Activated naive CD8-positive, alpha-beta T cell treated with anti-CD3 and anti-CD28 coated beads, Interleukin-2, amount 50 U/mL, for 16 hours (primary cell): ENCODE data around the gene NCOA5.

Experiments
- DNase-seq: peaks from one replicate; pipeline ENCODE4 v3.0.0-alpha.2; 2020; ENCODE audit warnings: low read depth, low spot score

The NCOA5 gene

DNA sequence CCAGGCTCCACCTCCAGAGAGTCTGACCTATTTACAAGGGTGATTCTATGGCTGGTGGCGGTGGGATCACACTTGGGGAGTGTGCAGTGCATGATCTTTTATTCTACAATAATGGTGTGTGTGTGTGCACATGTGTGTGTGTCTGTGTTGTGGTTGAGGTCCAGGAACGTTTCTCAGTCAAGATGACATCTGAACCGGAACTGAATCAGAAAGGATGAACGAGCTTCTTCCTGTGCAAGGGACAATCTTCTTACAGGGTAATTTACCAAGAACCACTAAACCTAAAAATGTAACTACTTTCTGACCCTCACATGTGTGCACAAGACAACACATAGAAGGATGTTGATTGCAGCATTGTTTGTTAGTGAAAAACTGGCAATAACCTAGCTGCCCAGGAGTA is 72.5 kb downstream of the NCOA5 start:
- DNase-seq, result no peak

DNA sequence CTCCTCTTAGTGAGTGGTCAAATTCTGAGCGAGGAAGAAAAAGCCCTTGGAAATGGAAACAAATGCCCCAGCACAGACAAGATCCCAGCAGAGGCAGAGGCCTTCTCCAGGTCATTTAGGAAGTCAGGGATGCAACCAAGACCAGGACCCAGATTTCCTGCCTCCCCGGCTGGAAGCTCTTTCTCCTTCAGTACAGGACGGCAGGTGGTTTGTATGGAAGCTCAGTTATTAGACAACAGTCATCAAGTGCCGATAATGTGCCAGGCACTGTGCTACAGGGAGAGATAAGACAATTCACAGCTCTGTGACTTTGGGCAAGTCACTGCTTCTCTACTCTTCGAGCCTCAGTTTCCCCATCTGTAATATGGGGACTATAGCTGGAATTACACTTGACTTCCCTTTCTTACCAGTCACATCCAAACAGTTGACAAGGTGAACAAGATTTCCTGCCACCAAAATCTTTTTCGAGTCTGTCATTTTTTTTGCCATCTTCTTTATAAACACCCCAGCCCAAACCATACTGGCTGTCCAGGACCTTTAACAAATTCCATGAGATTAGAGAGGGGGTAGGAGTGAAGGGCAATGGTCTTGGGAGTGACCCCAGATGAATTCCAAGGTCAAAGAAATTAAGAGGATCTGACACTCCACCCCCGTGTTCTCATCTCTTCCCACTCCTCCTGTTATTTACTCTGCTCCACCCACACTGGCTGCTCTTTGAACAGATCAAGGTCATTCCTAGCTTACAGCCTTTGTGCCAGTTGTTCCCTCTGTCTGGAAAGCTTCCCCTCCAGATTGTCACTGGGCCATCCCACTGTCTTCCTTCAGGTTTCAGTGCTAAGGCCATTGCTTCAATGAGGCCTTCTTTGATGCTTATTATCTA is 75.0 kb downstream of the NCOA5 start:
- DNase-seq, result no peak

DNA sequence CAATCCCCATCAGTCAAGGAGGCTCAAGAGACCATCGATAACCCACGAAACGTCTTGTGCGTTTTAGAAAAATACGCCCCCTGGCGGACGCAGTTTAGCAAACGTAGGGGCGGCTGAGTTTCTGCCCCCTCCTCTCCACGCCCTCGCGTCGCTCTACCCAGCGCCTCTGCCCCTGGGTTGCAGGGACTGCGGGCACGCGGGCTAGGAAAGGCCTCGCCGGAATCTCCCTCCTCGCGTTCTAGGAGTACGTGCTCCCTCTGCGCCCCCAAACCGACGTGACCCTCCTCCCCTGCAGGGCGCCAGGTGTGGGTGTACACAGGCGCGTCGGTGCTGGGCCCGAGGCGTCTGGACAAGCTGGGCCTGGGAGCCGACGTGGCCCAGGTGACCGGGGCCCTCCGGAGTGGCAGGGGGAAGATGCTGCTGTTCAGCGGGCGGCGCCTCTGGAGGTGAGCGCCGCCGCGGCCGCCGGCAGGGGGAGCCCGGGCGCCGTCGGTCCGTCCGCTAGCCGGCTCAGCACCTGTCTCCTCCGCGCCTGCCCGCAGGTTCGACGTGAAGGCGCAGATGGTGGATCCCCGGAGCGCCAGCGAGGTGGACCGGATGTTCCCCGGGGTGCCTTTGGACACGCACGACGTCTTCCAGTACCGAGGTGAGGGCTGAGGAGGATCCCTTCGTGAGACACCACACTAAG is 75.8 kb downstream of the NCOA5 start:
- peak; percentile 30 for DNase-seq

DNA sequence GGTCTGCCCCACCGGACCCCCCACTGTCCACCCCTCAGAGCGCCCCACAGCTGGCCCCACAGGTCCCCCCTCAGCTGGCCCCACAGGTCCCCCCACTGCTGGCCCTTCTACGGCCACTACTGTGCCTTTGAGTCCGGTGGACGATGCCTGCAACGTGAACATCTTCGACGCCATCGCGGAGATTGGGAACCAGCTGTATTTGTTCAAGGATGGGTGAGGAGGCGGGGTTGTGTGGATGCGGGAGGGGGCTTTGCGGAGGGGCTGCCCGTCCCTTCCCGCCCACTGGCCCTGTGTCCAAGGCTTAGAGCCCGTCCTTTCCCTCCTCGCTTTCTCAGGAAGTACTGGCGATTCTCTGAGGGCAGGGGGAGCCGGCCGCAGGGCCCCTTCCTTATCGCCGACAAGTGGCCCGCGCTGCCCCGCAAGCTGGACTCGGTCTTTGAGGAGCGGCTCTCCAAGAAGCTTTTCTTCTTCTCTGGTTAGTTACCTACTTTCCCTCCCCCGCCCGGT is 76.4 kb downstream of the NCOA5 start:
- no peak for DNase-seq

DNA sequence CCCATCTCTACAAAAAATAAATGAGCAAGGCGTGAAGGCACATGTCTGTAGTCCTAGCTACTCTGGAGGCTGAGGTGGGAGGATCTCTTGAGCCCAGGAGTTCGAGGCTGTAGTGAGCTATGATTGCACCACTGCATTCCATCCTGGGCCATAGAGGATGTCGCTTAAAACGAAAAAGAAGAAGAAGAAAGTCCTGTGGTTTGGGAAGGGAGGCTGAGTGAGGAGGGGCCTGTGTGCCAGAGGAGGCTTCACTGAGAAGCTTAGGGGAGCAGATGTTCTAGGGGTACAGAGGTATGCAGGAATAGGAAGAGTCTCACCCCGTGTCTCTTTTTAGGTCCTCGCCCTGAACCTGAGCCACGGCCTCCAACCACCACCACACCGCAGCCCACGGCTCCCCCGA is 76.8 kb downstream of the NCOA5 start:
- no peak for DNase-seq

DNA sequence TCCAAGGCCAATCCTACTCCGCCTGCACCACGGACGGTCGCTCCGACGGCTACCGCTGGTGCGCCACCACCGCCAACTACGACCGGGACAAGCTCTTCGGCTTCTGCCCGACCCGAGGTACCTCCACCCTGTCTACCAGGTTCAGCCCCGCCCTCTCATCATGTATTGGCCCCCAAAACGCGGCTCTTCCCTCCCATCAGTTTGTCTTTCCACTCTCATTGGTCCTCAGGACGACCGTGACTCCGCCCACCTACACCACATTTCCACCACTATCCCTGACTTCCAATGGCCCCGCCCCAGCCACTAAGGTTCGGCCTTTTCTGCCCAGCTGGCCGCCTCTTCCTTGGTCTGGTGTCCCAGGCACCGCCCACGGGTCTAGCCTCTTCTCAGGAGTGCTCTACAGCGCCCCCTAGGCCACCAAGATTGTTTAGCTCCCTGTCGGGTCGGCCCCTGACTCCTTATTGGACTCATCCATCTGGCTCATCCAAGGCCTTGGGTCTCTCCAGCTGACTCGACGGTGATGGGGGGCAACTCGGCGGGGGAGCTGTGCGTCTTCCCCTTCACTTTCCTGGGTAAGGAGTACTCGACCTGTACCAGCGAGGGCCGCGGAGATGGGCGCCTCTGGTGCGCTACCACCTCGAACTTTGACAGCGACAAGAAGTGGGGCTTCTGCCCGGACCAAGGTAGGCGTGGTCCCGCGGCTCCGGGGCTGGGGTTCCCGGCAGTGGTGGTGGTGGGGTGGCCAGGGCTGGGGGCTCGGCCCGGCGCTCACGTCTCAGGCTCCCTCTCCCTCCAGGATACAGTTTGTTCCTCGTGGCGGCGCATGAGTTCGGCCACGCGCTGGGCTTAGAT is 77.9 kb downstream of the NCOA5 start:
- no peak for DNase-seq
